GM21786 (cell line): ENCODE measurements around the gene DOC2B.
"Not testable (repeated sequence)": the region's sequence is repeated elsewhere in the genome, so short reads cannot be mapped to it uniquely, and the experiment has no call there.

Experiments used
- ATAC-seq: cut with Tn5 transposase; IDR thresholded peaks from one replicate; pipeline ENCODE4 v1.9.1; 2021; ENCODE audit not compliant: unreplicated experiment

The DOC2B gene

DNA sequence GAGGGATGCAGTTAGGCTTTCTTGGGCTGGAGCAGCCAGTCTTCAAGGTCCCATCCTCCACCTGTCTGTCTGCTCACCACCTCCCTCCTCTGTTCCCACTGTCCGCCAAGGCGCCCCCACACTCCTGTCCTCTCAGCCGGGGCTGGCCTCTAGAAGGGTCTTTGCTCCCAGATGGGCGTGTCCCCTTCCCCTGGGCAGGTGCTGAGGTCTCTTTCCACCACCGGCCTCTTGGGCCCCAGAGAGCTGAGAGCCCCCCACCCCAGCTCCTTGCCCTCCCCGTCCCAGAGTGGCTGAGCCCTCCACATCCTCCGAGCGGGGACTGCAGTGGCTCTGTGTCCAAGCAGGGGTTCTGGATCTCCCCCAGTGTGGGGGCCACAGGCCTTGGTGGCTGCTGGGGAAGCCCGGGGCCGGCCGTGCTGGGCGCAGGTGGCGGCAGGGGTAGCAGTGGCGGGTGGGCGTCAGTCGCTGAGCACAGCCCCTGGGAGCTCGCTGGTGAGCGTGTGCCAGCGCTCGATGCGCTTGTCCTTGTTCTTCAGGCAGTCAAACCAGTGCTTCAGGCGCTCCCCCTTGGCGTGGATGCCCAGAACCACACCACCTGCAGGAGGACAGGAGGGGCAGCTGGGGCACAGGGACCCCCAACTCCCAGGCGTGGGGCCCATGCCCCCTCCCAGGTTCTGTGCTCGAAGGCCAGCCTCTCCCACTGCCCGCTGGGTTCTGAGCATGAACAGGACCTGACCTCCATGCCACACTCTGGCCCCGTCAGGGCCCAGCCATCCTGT, 34.3 kb downstream of the DOC2B start:
- ATAC-seq, result no peak

DNA sequence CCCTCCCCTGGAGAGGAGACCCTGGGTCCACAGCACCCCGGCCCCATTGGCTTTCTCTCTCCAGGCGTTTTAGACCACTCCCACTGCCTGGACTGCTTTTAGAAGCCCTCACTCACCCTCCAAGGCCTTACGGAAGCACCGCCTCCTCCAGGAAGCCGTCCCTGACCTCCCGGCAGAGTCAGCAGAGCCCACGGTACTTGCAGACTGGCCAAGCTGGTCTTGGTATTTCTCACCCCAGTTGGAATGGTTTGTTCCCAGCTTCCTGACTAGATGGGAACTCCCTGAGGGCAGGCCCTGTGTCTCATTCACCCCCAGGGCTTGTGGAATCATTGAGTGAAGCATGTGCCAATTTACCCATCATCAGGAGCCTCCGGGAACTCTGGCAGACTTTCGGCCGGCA, 34.9 kb downstream of the DOC2B start:
- no peak for ATAC-seq

DNA sequence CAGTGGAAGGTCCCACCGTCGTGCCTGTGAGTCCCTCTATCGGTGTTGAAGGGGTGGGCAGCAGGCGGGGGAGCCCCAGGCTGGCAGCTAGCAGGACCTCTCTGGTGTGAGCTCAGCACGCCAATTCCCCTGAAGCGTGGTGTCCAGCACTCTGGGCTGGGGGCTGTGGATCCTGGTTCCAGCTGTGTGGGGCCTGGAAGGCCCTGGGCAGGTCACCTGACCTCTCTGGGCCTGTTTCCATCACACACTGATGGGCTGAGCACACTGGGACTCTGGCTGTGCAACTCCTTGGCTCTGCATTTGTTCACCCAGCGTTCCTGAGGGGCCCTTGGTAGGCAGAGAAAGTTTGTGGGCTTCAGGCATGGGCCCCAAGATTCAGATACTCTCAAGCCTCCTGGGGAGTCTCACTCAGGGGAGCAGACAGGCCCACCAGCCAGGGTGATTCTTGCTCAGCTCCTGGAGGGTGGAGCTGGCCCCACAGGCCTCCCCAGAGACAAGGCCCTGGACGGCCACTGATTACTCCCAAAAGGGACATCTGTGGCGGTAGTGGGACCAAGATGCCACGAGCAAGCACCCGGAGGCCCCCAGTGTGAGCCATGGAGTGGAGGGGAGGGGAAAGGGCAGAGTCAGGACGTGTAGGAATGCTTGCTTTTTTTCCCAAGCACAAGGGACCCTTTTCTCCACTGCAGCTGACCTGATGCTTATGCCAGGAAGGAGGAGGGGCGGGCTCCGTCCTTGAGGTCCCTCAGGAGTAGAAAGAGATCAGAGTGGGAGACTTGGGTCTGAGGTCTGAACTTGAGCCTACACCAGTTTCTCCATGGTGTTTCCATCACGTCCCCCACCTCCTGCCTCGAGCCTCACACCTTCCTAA, 35.5 kb downstream of the DOC2B start:
- no peak for ATAC-seq

DNA sequence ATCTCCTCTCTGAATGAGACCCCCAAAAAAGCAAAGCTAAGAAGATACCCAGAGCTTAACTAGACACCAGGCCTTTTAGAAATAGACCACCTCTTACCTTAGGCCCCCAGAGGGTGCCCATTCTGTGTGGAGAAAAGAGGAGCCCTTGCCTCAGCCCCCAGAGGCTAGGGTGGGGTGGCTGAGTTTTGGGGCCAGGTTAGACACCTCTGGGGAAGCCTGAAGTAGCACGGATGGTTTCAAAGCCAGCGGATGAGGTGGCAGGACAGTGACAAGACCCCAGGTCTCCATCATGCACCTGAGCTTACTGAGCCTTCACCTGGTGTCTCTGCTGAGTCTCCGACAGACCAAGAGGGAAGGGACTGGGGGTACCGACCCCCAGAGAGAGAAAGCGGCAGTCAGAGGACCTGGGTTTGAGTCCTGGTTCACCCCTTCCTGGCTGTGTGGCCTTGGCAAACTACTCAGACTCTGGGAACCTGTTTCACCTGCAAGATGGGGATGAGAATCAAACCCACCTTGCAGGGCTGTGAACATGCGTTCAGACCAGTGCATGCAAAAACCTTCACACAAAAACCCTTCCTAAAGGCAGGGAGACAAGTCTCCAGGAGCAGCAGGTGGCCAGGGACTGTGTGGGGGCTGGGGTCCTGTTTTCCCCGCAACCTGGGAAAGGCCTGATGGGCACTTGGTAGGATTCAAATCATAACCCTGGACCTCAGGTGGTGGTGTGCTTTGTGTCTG, 36.3 kb downstream of the DOC2B start:
- ATAC-seq, result no peak

DNA sequence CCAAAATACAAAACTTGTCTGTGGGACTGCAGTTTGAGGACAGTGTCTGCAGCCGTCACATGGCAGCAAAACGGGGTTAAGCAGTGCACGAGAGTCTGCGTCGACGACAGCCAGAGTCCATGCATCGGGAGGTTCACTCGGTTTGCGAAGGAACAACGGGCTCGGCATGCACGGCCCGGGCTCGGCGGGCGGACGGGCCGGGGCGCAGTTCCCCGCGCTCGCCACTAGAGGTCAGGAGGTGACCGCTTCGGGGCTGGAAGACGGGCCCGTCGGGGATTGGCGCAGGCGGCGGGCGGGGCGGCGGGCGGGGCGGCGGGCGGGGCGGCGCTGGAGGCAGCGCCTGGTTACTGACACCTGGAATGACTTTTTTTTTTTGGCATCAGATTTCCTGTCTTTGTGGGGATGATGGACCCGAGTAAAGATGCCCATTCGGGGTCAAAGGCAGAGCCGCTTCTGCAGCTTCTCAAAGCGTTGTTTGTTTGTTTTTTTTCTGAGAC, 37.6 kb downstream of the DOC2B start:
- no peak for ATAC-seq

DNA sequence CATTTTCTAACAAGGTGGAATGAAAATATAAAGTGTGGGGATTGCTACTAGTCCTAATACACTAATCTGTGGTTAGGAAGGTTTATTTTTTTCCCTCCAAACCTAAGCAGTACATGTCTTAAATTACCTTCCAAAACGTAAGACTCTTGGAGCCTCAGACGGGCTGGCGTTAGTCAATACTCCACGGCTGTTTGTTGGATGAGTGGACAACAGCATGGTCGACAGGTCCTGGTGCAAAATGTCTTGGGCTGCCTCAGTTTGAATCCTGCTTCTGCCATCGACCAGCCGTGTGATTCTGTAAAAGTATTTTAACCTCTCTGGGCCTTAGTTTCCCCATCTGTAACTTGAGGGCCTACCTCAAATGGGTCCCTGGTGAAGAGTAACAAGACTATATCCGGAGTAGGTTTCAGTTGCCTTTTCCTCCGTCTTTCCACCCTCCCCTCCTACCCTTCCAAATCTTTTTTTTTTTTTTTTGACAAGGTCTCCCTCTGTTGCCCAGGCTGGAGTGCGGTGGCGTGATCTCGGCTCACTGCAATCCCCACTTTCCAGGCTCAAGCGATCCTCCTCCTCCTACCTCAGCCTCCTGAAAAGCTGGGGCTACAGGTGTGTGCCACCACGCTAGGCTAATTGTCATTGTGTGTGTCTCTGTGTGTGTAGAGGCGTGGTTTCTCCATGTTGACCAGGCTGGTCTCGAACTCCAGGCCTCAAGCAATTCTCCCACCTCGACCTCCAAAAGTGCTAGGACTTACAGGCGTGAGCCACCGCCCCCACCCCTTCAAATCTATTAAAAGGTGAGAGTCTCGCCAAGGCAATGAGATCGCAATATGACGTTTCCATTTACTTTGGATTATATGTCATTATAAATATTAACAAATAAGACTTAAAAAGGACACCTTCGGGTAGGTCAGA, 38.3 kb downstream of the DOC2B start:
- ATAC-seq, result no peak

DNA sequence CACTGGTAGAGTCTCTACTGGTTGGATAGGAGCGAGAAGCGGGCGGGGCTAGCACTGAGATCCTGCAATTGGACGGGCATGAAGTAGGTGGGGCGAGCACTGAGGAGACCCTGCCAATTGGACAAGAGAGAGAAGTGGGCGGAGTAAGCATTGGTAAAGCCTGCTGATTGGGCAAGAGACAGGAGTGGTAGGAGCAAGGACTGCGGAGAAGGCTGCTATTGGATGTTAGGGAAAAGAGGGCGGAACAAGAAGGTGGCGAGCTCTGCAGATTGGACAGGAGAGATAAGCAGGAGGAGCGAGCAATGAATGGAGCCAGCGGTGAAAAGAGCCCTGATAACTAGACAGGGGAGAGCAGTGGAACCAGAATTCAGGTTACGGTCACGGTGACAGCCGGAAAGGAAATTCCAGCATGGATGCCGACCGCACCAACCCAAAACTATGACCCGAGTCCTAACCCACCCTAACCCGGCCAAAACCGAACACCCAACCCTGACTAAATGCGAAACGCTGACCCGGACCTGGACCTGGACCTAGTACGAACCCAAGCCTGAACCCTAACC, 39.3 kb downstream of the DOC2B start:
- ATAC-seq, result no peak

DNA sequence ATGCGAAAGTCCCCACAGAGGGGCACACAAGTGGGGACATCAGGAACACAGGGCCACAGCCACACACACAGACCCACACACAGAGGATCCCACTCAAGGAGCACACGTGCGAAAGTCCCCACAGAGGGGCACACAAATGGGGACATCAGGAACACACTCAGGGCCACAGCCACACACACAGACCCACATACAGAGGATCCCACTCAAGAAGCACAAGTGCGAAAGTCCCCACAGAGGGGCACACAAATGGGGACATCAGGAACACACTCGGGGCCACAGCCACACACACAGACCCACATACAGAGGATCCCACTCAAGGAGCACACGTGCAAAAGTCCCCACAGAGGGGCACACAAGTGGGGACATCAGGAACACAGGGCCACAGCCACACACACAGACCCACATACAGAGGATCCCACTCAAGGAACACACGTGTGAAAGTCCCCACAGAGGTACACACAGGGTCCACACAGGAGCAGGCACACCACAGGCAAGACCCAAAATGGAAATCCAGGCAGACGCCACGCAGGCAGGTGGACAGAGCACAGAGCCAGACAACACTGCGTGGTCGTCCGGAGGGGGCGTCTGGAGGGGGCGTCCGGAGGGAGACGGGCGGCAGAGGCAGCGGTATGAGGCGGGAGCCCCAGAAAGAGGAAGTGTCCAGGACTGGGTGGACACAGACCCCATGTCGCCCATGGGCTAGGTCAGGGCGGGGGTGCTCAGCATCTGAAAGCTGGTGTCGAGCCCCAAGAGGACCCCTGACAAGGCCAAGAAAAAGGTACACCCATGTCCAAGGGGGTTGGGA, 41.8 kb downstream of the DOC2B start:
- ATAC-seq, result not testable (repeated sequence)

DNA sequence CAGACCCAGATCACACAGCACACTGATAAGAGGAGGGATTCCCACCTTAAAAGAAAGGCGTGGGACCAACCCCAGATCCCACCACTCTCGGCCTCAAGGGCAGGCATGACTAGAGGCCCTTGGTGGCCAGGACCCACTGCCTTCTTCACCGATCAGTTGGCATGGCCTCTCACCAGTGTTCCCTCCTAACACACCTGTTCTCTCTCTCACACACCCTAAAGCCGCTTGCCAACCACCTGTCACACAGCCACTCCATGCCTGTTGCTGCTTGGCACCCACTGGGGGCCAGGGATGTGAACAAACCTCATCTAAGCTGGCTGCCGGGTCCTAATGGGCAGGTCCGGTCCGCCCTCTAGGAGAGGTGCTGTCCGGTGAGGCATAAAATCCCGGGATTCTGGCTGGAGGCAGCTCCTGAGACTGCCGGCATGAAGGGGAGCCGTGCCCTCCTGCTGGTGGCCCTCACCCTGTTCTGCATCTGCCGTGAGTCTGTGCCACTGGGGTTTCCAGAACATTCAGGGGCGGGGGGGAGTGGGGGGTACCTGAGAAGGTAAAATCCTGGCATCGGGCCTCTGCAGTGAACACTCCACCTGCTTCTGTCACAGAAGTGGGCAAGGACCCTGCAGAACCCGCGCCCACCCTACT, 44.2 kb downstream of the DOC2B start, which contains the start of gene SCGB1C2:
TSS of gene SCGB1C2 (plus strand) at position 404 of the 642 bp plus-strand sequence. CDS start at position 426, 22 bp downstream.
- not testable (repeated sequence) for ATAC-seq

DNA sequence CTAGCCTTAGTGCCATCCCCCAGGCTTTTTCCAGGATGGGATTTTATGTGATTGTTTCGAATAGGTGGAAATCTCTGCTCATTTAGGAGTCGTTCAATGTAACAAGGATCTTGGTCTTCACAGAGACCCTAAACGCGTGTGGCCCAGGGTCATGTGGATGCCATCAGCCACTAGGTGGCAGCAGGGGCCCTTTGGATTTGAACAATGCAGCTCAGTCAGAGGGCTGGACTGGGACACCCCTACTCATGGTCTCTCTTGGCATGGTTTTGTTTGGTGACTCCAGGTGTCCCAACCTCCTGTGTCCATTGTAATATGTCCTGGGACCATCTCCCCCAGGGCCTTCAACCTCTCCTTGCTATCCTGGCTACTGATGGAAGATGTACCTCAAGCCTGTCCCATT, 44.9 kb downstream of the DOC2B start:
- peak; percentile 64 for ATAC-seq

DNA sequence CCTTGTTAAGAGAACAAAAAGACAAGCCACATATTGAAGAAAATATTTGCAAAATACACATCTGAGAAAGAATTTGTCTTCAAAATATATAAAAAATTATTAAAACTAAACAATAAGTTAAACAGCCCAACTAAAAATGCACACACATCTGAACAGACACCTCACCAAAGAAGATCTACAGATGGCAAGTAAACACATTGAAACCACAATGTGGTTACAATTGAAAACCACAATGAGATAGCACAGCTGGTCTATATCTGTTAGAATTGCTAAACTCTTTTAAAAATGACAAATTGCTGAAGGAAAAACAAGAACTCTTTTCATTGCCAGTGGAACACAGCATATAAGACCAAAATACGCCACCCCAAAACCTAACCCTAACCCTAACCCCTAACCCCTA, 45.6 kb downstream of the DOC2B start:
- not testable (repeated sequence) for ATAC-seq

DNA sequence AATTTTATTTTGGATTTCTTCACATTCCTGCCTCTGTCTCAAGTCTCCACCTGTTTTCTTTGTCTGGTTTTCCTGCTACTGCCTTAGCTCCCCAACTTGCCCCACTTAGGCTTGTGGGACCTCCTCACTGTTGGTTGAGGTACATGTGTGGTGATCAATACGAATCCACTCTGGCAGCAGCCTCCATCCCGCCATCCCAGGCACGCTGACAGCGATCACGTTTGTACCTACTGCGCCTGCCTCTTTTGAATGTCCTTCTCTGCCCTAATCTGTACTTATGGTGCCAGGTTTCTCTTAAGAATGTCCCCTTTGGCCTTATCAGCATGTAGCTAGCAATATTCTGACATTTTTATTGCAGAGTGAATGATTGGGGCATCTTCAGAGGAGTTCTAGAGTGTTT, 46.4 kb downstream of the DOC2B start:
- ATAC-seq, result not testable (repeated sequence)

DNA sequence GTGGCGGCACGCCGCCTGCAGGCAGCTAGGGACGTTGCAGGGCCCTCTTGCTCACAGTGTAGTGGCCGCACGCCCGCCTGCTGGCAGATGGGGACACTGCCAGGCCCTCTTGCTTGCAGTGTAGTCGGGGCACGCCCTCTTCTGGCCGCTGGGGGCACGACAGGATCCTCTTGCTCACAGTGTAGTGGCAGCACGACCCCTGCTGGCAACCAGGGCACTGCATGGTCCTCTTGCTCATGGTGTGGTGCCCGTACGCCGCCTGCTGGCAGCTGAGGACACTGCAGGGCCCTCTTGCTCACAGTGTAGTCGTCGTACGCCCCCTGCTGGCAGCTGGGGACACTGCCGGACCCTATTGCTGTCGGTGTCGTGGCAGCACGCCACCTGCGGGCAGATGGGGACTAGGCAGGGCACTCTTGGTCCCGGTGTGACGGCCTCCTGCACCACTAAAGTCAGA, 47.1 kb downstream of the DOC2B start:
- ATAC-seq, result peak; percentile 69

DNA sequence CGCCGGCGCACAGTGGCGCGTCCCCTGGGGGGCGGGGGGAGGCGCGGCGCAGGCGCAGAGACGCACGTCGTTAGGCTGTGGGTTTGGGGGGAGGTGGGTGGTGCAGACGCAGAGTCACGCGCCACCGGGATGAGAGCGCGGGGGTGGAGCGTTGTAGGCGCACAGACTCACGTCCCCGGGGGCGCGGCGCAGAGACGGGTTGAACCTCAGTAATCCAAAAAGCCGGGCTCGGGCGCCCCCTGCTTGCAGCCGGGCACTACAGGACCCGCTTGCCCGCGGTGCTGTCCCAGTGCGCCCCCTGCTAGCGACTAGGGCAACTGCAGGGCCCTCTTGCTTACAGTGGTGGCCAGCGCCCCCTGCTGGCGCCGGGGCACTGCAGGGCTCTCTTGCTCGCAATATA, 47.5 kb downstream of the DOC2B start:
- ATAC-seq, result not testable (repeated sequence)

DNA sequence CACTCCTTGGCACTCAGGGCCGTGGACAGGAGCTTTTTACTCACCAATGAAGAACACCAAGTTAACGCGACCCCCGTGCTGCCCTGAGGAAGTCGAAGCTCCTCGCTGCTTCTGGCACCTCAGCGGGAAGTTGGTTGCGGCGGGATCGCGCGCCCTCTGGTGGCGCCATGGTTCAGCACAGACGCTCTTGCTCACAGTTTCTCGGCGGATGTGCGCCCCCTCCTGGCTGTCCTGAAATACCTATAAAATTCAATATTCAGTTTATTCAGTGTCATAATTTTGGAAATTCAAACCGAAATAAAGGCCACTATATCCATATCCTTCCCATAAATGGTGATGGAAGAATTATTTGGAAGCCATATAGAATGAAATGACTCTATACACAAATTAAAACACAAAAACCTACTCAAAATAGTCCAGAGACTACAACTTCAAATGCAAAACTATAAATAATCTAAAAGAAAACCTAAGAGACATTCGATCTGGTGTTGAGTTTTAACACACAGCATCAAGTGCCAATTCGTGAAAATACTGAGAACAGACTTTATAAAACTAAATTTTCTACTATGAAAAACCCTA, 63.0 kb downstream of the DOC2B start:
- ATAC-seq, result not testable (repeated sequence)

DNA sequence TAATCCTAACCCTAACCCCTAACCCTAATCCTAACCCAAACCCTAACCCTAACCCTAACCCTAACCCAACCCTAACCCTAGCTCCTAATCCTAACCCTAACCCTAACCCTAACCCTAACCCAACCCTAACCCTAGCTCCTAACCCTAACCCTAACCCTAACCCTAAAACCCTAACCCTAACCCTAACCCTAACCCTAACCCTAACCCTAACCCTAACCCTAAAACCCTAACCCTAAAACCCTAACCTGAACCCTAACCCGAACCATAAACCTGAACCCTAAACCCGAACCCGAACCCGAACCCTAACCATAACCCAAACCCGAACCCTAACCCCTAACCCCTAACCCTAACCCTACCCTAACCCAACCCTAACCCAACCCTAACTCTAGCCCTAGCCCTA, 68.3 kb downstream of the DOC2B start:
- not testable (repeated sequence) for ATAC-seq
